HepG2 (cell line): Measurements from ENCODE around the gene ITIH1. TPM values are rescaled to one million over a fixed set of nuclear protein-coding genes. Genes with fewer than 3 reads are reported as not detected.

Experiments used
- BCL6 ChIP-seq: IDR thresholded peaks from 2 replicates; pipeline ENCODE4 v1.6.1; 2016; ENCODE audit warnings: missing genetic modification reagents, missing compliant biosample characterization
- CBX5 ChIP-seq: sonication (generic); formaldehyde crosslinking; IDR thresholded peaks from 2 replicates; pipeline ENCODE4 v1.4.0; 2020; ENCODE audit warnings: missing genetic modification reagents, borderline replicate concordance
- CENPT ChIP-seq: sonication (generic); formaldehyde crosslinking; IDR thresholded peaks from 2 replicates; pipeline ENCODE4 v1.8.0; 2022; ENCODE audit warnings: low read depth, mild to moderate bottlenecking, moderate library complexity, missing genetic modification reagents
- EHMT2 ChIP-seq: fragments of 200-600 bp; sonication (generic); IDR thresholded peaks from 2 replicates; pipeline ENCODE4 v1.7.0; 2017; ENCODE audit warnings: antibody characterized with exemption, low read depth, low read length, borderline replicate concordance
- FOXC1 ChIP-seq: sonication (generic); formaldehyde crosslinking; IDR thresholded peaks from 2 replicates; pipeline ENCODE4 v1.8.0; 2022; ENCODE audit warnings: mild to moderate bottlenecking, missing genetic modification reagents, borderline replicate concordance
- GABPB1 ChIP-seq: IDR thresholded peaks from 2 replicates; pipeline ENCODE4 v1.6.1; 2016; ENCODE audit warnings: mild to moderate bottlenecking, missing genetic modification reagents, moderate library complexity, missing compliant biosample characterization
- HNF4A ChIP-seq: sonication (generic); formaldehyde crosslinking; IDR thresholded peaks from 2 replicates; pipeline ENCODE4 v1.4.0; 2020; ENCODE audit warnings: missing genetic modification reagents
- MXD4 ChIP-seq: IDR thresholded peaks from 2 replicates; pipeline ENCODE4 v1.6.1; 2016; ENCODE audit warnings: mild to moderate bottlenecking, missing biosample characterization, missing genetic modification reagents
- NFIB ChIP-seq: sonication (generic); formaldehyde crosslinking; IDR thresholded peaks from 2 replicates; pipeline ENCODE4 v1.9.0; 2021; ENCODE audit warnings: missing genetic modification reagents, mild to moderate bottlenecking, borderline replicate concordance
- NR2F6 ChIP-seq, 2 experiments: IDR thresholded peaks; 2 replicates each; pipeline ENCODE4 v1.6.1; 2016; ENCODE audit warnings: antibody characterized with exemption in 1 of 2, mild to moderate bottlenecking in 1 of 2
- NRL ChIP-seq: sonication (generic); formaldehyde crosslinking; IDR thresholded peaks from 2 replicates; pipeline ENCODE4 v1.5.0; 2020; ENCODE audit warnings: missing genetic modification reagents, mild to moderate bottlenecking, moderate library complexity, borderline replicate concordance
- PCBP1 ChIP-seq: fragments of 200-400 bp; formaldehyde crosslinking; IDR thresholded peaks from 2 replicates; pipeline ENCODE4 v1.6.1; 2017; ENCODE audit warnings: mild to moderate bottlenecking, low read depth, low read length, borderline replicate concordance
- PCBP2 ChIP-seq: fragments of 200-400 bp; formaldehyde crosslinking; optimal IDR thresholded peaks from 2 replicates; pipeline ENCODE3; 2018; ENCODE audit warnings: low read length, low read depth; ENCODE audit not compliant: poor library complexity, severe bottlenecking
- RORA ChIP-seq: sonication (generic); formaldehyde crosslinking; IDR thresholded peaks from 2 replicates; pipeline ENCODE4 v1.5.0; 2020; ENCODE audit warnings: mild to moderate bottlenecking, missing genetic modification reagents, moderate library complexity
- SPEN ChIP-seq: sonication (generic); formaldehyde crosslinking; IDR thresholded peaks from 2 replicates; pipeline ENCODE4 v1.5.1; 2020; ENCODE audit warnings: low read depth, mild to moderate bottlenecking, missing genetic modification reagents
- SYNCRIP ChIP-seq: fragments of 200-400 bp; formaldehyde crosslinking; IDR thresholded peaks from 2 replicates; pipeline ENCODE4 v1.6.1; 2018; ENCODE audit warnings: mild to moderate bottlenecking, low read depth, low read length; ENCODE audit not compliant: insufficient read depth
- ZKSCAN1 ChIP-seq: fragments of 150-350 bp; IDR thresholded peaks from 2 replicates; pipeline ENCODE4 v1.6.1; 2014; ENCODE audit warnings: low read length
- ZNF44 ChIP-seq: sonication (generic); formaldehyde crosslinking; IDR thresholded peaks from 2 replicates; pipeline ENCODE4 v1.5.1; 2020; ENCODE audit warnings: mild to moderate bottlenecking, missing genetic modification reagents
- ZNF768 ChIP-seq: sonication (generic); formaldehyde crosslinking; IDR thresholded peaks from 2 replicates; pipeline ENCODE4 v1.4.0; 2020; ENCODE audit warnings: missing genetic modification reagents
- ZNF891 ChIP-seq: sonication (generic); formaldehyde crosslinking; IDR thresholded peaks from 2 replicates; pipeline ENCODE4 v1.5.0; 2020; ENCODE audit warnings: mild to moderate bottlenecking, missing genetic modification reagents
- polyA plus RNA-seq, 8 experiments: library from polyadenylated mRNA; depleted of rRNA in 3 of 8; stranded (reverse) in 7 of 8; unstranded in 1 of 8; fragments of >200 nt; fragmentation: Illumina TruSeq in 4 of 8; extraction: Trizol in 4 of 8; gene quantifications; 2 replicates each; pipeline versions ENCODE4 v1.2.1 to v1.2.3, GENCODE V29; 2011 to 2016; ENCODE audit warnings: low read depth in 4 of 8, missing spikeins in 1 of 8, mixed read lengths in 1 of 8; ENCODE audit not compliant: insufficient read depth in 1 of 8
- total RNA-seq, 5 experiments: library from RNA; depleted of rRNA; stranded (reverse); fragments of >200 nt; fragmentation: Illumina TruSeq; extraction: Trizol; gene quantifications; 2 replicates each; pipeline ENCODE4 v1.2.3, GENCODE V29; 2016; ENCODE audit warnings: low read depth in 1 of 5
- TF ChIP-seq, protein P1 (sequence below): IDR thresholded peaks from 2 replicates; pipeline ENCODE4 v1.6.1; 2016; ENCODE audit warnings: missing compliant biosample characterization, missing genetic modification reagents, borderline replicate concordance
- TF ChIP-seq, protein P2 (sequence below): sonication (generic); formaldehyde crosslinking; IDR thresholded peaks from 2 replicates; pipeline ENCODE4 v1.5.0; 2020; ENCODE audit warnings: mild to moderate bottlenecking, low read depth, missing genetic modification reagents, borderline replicate concordance
- TF ChIP-seq, protein P3 (sequence below): sonication (generic); formaldehyde crosslinking; IDR thresholded peaks from 2 replicates; pipeline ENCODE4 v1.5.1; 2020; ENCODE audit warnings: mild to moderate bottlenecking, missing genetic modification reagents, moderate library complexity
- TF ChIP-seq, protein P4 (sequence below): sonication (generic); formaldehyde crosslinking; IDR thresholded peaks from 2 replicates; pipeline ENCODE4 v1.5.0; 2020; ENCODE audit warnings: missing genetic modification reagents, mild to moderate bottlenecking, borderline replicate concordance

The ITIH1 gene
- total and polyA plus RNA-seq, 2 of the 13 experiments (the other 11 are each of a cell fraction or from before 2014, with no cell fraction given) = 12.3 to 19.6 TPM

DNA sequence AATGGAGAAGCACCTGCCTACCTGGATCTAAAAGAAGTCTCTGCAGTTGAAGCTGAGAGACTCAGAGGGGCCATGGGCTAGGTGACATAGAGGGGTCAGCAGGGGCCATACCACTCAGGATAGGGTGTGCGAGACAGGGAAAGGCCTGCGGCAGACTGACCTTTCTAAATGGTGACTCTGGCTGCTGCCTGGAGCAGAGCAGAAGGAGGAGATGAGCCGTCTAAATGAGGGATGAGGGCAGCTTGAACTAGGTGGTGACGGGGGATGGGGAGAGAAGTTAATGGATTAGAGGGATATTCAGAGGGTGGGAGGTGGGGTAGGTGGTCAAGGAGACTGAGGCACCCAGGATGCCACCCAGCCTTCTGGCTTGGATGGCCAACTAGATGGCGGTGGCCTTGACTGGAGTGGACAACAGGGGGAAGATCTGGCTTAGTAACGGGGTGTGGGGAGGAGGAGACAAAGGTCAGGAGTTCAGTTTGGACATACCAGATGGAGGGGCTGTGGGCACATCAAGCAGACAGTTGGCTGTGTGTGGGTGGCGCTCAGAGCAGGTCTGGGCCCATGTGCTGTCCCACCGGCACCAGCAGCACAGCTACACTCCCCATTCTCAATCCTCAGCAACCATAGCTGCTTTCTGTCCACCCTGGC, 3.2 kb upstream of the ITIH1 start (continued):
- 0 out of 2 replicates have a peak, but pooled peaks have one; percentile 65 for TF ChIP-seq NRL (CRISPR knock-in tag)
- TF ChIP-seq HNF4A (CRISPR knock-in tag) = peak; percentile 9; the same call in 1 of the 2 replicates
- no peak for TF ChIP-seq SYNCRIP
- 0 out of 2 replicates have a peak, but pooled peaks have one; percentile 15 for TF ChIP-seq CENPT (CRISPR knock-in tag)
- TF ChIP-seq GABPB1 = 0 out of 2 replicates have a peak, but pooled peaks have one; percentile 22
- no peak for TF ChIP-seq CBX5 (CRISPR knock-in tag)
- TF ChIP-seq, protein P1, sequence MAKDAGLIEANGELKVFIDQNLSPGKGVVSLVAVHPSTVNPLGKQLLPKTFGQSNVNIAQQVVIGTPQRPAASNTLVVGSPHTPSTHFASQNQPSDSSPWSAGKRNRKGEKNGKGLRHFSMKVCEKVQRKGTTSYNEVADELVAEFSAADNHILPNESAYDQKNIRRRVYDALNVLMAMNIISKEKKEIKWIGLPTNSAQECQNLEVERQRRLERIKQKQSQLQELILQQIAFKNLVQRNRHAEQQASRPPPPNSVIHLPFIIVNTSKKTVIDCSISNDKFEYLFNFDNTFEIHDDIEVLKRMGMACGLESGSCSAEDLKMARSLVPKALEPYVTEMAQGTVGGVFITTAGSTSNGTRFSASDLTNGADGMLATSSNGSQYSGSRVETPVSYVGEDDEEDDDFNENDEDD = no peak
- no peak for TF ChIP-seq RORA (CRISPR knock-in tag)
- TF ChIP-seq ZKSCAN1 = no peak
- TF ChIP-seq NR2F6 (IDR thresholded peaks at IDR 0.05) = 0 out of 2 replicates have a peak, but pooled peaks have one; percentile 34
- TF ChIP-seq NR2F6 (CRISPR knock-in tag; IDR thresholded peaks at IDR 0.05) = 0 out of 2 replicates have a peak, but pooled peaks have one; percentile 56
- TF ChIP-seq, protein P2, sequence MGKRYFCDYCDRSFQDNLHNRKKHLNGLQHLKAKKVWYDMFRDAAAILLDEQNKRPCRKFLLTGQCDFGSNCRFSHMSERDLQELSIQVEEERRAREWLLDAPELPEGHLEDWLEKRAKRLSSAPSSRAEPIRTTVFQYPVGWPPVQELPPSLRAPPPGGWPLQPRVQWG (CRISPR knock-in tag) = no peak
- TF ChIP-seq PCBP1 = no peak
- TF ChIP-seq, protein P3, sequence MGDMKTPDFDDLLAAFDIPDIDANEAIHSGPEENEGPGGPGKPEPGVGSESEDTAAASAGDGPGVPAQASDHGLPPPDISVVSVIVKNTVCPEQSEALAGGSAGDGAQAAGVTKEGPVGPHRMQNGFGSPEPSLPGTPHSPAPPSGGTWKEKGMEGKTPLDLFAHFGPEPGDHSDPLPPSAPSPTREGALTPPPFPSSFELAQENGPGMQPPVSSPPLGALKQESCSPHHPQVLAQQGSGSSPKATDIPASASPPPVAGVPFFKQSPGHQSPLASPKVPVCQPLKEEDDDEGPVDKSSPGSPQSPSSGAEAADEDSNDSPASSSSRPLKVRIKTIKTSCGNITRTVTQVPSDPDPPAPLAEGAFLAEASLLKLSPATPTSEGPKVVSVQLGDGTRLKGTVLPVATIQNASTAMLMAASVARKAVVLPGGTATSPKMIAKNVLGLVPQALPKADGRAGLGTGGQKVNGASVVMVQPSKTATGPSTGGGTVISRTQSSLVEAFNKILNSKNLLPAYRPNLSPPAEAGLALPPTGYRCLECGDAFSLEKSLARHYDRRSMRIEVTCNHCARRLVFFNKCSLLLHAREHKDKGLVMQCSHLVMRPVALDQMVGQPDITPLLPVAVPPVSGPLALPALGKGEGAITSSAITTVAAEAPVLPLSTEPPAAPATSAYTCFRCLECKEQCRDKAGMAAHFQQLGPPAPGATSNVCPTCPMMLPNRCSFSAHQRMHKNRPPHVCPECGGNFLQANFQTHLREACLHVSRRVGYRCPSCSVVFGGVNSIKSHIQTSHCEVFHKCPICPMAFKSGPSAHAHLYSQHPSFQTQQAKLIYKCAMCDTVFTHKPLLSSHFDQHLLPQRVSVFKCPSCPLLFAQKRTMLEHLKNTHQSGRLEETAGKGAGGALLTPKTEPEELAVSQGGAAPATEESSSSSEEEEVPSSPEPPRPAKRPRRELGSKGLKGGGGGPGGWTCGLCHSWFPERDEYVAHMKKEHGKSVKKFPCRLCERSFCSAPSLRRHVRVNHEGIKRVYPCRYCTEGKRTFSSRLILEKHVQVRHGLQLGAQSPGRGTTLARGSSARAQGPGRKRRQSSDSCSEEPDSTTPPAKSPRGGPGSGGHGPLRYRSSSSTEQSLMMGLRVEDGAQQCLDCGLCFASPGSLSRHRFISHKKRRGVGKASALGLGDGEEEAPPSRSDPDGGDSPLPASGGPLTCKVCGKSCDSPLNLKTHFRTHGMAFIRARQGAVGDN (CRISPR knock-in tag) = peak; percentile 64
- TF ChIP-seq, protein P4, sequence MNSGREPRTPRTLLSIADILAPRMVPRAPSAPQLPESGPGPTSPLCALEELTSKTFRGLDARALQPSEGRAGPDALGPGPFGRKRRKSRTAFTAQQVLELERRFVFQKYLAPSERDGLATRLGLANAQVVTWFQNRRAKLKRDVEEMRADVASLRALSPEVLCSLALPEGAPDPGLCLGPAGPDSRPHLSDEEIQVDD (CRISPR knock-in tag) = no peak
- 0 out of 2 replicates have a peak, but pooled peaks have one; percentile 16 for TF ChIP-seq BCL6 (CRISPR knock-in tag)
- no peak for TF ChIP-seq MXD4 (CRISPR knock-in tag)
- no peak for TF ChIP-seq EHMT2
- no peak for TF ChIP-seq PCBP2
- TF ChIP-seq ZNF768 (CRISPR knock-in tag) = peak; percentile 70; the same call in 1 of the 2 replicates
- TF ChIP-seq ZNF44 (CRISPR knock-in tag) = no peak
- TF ChIP-seq NFIB = no peak
- 0 out of 2 replicates have a peak, but pooled peaks have one; percentile 1 for TF ChIP-seq SPEN (CRISPR knock-in tag)
- TF ChIP-seq ZNF891 (CRISPR knock-in tag) = 0 out of 2 replicates have a peak, but pooled peaks have one; percentile 36
- TF ChIP-seq FOXC1 (CRISPR knock-in tag) = no peak
